NCI-H1105 (cell line): ENCODE results near the gene EMCN.
"Not testable (repeated sequence)": the region's sequence is repeated elsewhere in the genome, so short reads cannot be mapped to it uniquely, and the experiment has no call there.

Source experiments
- DNase-seq: peaks from one replicate; lab custom pipeline; 2025; lab: John Stamatoyannopoulos, UW

EMCN gene

DNA sequence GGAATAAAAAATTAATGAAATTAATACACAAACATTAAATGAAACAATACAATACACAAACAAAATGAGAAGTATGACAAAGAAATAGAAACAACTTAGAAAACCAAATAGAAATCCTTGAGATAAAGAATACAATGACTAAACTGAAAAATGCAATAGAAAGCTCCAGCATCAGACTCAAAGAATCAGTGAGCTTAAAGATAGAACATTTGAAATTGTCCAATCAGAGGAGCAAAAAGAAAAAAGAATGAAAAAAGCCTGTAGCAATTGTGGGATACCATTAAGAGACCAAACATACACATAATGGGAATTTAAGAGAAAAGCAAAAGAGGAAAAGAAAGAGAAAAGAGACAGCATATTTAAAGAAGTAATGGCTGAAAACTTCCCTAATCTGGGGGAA lies 25.7 kb downstream of the EMCN start:
- no peak for DNase-seq

DNA sequence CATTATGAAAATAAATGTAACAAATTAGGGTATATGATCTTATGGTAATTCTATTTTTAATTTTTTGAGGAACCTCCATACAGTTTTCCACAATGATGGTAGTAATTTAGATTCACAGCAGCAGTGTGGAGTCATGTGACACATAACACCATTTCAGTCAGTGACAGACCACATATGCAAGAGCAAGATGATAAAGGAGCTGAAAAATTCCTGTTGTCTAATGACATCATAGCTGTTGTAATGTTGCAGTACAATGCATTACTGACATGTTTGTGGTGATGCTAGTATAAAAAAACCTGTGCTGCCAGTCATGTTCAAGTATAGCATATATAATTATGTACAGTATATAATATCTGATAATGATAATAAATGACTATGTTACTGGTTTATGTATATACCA lies 28.5 kb downstream of the EMCN start:
- no peak for DNase-seq

DNA sequence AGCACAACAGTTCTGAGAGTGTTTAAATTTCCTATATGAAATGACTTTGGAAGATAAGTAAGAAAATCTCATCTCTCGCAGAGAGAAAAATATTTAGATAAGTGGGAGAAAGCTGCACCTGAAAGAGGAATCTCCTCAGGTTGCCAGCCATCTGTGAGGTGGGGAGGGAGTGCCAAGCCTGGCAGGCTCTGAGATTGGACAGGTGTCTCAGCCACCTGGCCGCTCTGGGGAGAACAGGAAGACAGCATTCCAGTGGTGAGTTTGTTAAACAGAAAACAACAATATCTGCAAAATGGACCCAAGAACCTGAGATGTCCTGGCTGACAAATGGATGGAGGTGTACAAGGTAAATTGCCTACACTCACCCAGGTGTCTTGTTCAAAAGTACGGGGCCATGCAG lies 31.3 kb downstream of the EMCN start:
- DNase-seq, result no peak

DNA sequence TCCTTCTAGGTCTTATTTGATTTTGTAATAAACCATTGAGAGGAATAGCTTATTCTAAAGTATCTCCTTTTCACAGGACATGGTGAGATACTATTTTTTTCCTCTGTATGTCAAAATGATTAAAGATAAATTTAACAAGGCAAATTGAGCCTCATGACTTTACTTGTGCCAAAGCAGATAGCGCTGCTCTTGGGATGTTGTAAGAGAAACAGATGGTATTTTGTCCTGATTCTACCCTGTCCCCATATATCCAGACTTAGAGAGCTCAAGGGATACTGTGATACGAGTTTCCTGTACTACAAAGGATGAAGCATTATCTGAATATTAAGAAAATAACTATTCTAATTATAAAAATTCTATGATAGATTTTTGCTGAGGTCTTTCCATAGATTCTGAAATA lies 34.0 kb downstream of the EMCN start:
- DNase-seq, result no peak

DNA sequence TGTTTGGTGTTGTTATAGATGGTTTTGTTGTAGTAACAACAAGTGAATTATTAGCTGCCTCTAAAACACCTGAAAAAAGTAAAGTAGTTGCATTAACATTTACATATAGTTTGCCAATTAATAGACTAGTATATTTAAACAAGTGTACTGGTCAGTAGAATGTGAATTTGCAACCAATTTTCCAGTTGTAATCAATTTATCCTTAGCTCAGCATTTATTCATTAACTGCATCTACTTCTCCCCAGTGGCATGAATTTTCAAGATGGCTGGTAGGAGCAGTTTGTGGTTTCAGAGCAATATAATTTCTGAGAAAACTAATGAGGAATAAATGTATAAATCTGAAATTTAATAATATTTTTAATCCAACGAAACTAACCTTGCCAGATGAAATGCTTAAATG lies 37.9 kb downstream of the EMCN start:
- DNase-seq, result no peak

DNA sequence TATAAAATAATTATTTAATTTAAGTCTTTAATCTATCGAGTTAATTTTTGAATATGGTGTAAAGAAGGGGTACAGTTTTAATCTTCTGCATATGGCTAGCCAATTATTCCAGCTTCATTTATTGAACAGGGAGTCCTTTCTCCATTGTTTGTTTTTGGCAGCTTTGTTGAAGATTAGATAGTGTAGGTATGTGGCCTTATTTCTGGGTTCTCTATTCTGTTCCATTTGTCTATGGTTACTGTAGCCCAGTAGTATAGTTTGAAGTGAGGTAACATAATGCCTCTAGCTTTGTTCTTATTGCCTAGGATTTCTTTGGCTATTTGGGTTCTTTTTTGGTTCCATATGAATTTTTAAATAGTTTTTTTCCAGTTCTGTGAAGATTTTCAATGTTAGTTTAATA lies 48.3 kb downstream of the EMCN start:
- no peak for DNase-seq

DNA sequence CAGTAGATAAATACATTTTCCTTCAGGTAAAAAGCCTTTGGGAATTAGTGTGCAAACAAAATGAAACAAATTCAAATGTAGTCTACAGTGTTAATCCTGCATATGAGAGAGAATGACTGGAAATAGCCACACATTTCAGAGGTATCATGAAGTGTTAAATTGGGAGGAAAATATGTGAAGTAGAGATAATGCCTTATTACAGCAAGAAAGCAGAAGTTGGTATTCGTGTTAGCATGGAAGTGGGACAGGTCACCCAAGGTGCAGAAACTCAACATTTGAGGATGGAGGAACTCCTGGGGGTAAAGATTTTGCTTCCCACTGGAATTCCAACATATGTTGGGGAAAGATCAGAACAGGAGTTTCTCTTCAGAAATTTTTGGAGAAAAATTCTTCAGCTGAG lies 51.3 kb downstream of the EMCN start:
- DNase-seq, result no peak

DNA sequence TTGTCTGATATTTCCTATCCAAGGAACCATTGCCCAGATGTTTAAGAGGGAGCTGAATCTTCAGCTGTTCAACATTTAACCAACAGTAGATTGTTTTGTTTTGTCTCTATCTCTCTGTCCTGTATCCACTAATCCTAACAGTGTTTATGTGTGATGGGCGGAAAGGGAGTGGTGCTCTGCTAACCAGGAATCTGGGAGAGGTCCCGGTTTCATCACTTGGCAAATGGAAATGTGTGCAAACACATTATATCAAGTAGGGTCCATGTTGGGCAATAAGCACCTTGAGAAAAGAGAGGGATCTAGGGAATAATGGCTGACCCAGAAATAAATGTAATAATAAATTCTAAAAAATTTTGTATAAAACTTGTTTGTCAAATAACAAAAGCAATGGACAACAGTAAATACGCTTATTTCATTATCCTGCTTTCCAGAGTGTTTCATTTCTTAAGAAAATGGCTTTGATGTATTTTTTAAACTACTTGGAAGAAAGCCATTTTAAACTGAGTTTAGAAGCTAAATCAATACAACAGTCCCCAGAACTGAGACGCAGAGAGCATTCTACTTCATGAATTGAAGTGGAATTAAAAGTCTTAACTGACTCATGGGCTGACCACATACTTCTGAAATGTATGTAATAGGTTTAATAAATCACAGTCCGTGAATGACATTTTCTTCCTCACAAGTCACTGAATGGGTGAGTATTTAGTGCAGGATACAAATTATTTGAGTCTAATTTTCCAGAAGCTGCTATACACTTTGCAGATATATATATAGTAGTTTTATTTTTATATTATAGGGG lies 55.8 kb downstream of the EMCN start:
- no peak for DNase-seq

DNA sequence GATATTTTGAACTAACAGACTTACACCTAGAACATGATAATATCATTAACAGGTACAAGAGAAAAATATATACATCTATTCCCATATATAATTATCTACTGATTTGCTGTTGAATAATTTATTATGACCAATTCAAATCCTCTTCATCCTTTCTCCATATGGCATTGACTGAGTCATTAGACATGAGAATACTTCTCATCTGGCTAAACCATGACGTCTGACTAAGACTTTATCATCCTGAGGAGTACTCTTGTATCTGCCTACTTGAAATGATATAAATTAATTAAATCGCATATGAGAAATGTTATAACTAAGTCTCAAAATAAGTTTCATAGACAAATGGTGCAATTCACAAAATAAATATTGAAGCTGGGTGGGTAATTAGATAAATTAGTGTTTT lies 67.4 kb downstream of the EMCN start:
- DNase-seq, result no peak

DNA sequence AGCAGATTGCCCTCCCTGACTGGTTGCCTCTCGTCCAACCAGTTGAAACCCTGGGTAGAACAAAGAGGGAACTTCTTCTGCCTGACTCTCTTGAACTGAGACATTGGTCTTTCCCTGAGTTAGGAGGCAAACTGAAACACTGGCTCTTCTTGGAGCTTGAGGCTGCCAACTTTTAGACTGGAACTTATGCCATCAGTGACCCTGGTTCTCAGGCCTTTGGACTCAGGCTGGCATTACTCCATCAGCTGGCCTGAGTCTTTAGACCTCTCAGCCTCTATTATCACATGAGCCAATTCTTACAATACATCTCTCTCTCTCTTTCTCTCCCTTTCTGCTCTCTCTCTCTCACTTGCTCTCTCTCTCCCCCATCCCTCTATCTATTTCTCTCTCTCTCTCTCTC lies 86.4 kb downstream of the EMCN start:
- DNase-seq, result no peak

DNA sequence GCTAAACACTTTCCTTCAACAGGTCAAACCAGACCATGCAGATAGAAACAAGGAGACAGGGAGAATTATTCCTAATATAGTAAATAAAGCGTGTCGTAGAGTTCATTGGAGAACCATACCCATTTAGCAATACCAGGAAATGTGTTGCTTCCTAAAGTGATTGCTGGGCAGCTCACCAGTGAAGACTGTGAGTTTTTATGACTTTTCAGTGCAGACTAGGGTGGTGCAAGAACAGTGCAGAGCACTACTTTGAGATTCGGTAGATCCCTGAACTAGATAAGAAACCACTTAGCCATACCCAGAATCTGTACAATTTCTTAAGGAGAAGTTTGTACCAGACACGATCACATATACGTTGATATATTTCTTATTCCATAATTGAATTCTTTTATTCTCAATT lies 87.4 kb downstream of the EMCN start:
- DNase-seq, result no peak

DNA sequence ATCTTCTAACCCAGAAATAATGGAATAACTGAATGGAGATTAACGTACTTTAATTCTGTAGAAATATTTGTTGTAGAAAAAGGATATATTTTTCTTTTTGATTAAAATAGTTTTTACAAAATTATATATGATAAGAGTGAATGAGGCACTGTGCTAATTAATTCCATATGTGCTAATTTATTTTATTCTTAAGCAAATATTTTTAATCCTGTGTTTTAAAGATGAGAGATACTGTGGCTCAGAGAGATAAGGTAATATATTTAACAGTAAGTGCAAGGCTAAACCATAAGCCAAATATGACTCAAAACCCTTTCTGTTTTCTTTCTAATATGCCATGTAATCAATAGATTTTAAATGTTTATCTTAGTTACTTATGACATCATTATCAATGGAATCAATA lies 88.2 kb downstream of the EMCN start:
- no peak for DNase-seq

DNA sequence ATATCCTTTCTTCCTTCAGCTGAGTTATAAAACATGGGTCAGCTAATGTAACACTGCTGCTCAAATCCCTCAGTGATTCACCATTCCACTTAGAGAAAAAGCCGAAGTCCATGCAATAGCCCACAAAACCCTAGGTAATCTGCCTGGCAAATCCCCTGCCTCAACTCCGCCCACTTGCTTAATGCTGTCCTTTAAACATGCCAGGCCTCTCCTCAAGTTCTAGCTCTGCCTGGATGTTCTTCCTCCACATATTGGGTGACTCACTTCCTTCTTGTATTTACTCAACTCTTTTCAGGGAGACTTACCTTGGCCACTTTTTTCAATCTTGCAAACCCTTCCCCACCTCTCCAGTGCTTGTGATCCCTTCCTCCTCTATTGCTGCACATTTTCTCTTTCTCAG lies 89.8 kb downstream of the EMCN start:
- no peak for DNase-seq

DNA sequence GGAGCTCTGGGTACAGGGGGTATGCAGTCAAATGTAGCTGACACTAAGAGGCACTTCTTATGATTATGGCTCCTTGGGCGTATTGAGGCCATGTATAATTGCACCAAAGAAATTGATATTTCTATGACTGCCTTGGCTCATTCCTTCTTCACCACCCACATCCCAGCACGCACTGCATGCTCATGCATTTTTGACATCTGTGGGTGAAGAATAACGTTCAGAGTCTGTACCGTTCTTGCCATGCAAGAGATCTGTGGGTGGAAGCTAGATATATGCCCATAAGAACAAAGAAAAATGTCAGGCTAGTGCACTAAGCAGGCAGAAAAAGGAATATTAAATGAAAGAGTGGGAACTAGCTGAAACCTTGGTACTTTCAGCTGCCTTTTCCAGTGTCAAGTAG lies 93.4 kb downstream of the EMCN start:
- no peak for DNase-seq

DNA sequence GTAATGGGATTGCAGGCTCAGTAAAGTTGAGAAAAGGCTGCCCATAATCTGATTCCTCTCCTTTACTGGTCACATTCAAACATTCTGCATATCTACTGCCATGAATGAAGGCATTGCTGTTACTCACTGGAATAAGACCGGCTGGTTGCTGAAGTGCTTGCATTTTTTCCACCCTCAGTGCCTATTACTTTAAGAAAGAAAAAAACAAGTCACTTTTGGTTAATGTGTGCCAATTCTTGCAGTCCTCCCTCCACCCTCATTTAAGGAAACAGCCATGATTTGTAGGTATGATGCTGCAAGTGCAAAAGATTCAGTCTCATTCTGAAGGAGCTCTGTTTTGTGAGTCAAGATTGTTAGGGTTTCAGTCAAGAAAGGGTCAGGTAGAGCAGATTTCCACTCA lies 94.9 kb downstream of the EMCN start:
- no peak for DNase-seq

DNA sequence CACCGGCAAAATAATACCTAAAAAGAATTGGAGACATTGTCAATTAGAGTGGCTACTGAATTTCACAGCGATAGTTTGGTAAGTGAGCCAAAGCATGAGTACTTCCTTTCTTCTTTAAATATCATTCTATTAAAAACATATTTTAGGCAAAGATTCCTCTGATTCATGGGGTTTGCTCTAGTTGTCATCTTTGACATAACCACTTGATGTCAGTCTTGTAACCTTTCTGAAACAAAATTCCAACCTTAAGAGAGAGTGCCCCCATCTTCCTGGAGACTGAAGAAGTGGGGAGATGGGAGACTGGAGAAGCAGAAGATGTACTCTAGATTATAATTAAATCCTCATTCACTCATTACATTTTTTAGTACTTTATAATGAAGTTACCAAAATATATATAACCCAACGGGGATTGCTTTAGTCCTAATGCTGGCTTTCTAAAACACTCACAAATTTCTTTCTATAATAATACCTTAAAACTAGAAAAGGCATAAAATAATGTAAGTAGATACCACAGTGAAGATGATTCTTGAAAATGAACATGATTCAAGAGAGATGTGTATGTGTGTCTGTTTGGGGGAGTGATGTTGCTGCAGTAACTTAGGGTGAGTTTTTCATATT lies 96.4 kb downstream of the EMCN start:
- no peak for DNase-seq

DNA sequence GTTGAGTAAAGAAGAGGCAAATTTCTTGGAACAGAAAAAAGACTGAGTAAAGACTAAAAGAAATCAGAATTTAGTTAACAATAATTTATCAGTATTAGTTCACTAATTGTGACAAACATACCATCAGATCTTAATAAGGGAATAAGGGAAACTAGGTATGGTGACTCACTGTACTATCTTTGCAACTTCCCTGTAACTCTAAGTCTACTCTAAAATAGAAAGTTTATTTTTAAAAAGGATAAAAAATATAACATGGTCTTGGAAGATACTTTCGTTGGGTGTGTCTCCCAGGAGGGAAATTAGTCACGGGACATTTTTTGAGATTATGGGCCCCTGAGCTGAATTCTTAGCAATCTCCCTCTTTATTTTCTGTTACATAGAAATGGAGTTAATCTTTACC lies 97.3 kb downstream of the EMCN start:
- DNase-seq, result no peak

DNA sequence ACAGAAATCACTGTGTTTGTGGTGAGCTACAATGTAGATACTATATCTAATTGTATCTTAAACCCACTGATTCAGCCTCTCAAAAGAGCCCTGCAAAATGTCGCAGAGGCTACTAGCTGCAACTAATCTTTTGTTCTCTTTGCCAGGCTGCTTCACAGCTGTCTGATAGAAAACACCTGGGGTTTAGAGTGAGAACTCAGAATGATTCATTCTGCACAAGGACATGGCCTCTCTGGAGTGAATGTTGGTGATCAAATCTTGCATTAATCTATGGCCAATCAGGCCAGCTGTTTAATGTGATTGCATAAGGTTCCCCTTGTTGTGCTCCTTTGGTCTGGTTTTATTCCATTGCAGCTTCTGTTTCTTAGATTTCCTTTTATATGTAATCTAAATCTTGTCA lies 100.3 kb downstream of the EMCN start:
- no peak for DNase-seq

DNA sequence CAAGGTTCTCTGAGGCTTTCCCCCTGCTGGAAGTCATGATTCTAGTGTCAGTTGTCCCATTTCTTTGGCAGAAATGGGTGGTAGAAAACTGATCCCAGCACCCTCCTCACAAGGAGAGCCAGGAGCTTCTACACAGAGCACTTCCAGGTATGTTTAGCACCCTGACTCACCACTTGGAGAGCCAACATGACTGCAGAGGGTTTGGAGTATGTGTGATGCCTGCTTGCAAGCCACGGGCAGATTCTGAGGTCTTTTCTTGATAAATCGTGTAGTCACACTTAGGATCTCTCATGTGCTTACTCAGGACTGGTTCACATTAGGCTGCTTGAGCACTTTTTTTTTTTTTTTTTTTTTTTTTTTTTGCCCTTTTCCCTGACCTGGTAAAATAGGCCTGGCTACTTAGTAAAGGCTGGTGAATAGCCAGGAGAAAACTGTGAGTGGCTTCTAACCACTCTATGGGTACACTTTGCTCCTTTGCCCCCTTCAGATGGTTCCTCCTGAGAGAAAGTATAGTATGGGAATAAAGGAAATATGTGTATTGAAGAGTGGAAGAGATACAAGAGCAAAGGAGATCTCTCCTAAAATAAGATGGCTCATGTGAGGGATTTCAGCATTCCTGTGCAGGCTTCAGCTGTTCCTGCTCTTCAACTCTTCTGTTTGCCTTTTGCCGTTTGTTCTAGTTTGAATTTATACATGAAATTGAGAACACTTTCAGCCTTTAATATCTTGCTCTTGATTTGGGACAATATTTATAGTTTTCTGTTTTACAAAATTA lies 103.6 kb downstream of the EMCN start:
- no peak for DNase-seq

DNA sequence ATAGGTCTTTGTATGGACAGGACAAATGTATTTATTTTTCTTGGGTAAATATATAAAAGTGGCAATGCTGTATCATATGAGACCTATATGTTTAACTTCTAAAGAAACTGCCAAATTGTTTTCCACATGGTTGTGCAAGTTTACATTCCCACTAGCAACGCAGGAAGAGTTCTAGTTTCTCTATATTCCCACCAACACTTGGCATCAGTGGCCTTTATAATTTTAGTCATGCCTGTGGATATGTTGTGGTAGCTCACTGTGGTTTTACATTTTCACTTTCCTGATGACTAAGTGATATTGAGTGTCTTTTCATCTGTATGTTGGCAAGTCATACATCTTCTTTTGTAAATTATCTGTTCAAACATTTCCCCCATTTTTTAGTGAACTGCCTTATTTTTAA lies 126.0 kb downstream of the EMCN start:
- DNase-seq, result no peak

DNA sequence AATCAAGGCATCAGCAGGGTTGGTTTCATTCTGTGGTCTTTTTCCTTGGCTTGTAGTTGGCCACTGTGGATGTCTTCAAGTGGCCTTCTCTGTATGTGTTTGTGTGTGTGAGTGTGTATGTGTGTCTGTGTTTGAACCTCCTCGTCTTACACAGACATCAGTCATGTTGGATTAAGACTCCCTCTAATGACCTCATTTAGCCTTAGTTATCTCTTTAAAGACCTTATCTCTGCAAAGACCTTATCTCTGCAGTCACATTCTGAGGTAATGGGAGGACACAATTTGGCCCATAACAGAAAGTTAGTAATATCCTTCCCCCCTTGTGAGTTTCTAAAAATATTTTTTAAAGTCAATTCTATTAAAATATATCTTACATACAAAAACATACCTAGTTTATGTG lies 126.7 kb downstream of the EMCN start:
- DNase-seq, result no peak

DNA sequence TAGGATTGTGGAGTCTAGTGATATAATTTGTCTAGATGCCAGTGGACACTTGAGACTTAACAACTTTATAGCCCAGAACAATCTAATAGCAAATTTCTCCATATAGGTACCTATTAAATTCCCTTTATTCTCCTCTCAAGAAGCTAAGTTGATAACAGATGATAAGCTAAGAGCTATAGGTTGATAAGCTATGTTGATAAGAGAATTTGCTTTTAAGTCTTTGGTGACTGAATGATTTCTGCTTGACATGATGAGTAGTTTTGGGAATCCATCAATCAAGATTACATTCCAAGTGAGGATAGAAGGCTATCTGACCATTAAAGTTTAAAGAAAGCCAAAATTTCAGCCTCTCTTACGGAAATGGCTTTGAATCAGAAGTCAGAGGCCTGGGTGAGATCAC lies 131.6 kb downstream of the EMCN start:
- DNase-seq, result no peak

DNA sequence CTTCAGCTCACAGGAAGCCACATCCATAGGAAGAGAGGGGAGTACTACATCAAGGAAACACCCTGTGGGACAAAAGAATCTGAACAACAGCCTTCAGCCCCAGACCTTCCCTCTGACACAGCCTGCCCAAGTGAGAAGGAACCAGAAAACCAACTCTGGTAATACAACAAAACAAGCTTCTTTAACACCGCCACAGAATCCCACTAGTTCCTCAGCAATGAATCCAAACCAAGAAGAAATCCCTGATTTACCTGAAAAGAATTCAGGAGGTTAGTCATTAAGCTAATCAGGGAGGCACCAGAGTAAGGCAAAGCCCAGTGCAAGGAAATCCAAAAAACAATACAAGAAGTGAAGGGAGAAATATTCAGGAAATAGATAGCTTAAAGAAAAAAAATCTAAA lies 137.4 kb downstream of the EMCN start:
- DNase-seq, result not testable (repeated sequence)
